Body of pancreas (tissue), 4 donors: ENCODE results near the gene VAV2.

Experiments used
- POLR2A ChIP-seq, 3 donors: fragments of 450-650 bp; IDR thresholded peaks; one replicate each; pipeline ENCODE4 v1.6.1; 2016; ENCODE audit warnings: antibody characterized with exemption in 3 of 3, mild to moderate bottlenecking in 2 of 3
- TF ChIP-seq, protein P1 (sequence below), 7 experiments: fragments of 450-650 bp in 4 of 7; fragments of 200-600 bp in 3 of 7; sonication (generic) in 3 of 7; IDR thresholded peaks; one replicate each; pipeline ENCODE4 v1.5.1; 2016 to 2019; ENCODE audit warnings: antibody characterized with exemption in 7 of 7

DNA sequence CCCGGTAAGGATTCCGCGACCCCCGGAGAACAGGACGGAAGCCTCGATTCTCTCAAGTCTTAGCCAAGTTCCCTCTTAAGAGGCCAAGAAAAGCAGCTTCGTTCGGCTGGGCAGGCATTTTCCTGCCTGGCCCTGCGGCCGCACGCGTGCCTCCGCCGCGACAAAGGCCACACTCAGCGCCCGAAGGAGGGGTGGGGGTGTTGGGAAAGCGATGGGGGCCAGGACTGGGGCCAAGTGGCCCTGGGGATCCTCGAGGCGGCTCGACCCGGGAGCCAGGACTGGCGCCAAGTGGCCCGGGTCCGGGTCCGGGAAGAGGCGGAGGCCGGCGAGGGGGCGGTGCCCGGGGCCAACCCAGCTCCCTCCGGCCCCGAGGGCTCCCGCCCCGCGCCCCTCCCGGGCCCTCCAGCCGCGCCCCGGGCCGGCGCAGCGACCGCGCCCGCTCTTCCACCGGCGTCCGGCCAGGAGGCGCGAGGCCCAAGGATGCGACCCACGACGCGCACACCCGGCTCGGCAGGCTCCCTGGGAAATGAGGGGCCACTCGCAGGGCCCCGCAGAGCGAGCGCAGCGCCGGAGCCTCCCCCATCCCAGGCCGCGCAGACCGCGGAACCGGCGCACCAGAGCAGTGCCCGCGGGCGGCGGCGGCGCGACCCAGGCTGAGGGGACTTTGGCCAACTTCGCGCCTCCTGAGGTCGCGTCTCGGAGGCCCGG, 756 bp downstream of the VAV2 start:
- peak in 1 of 3 donors; percentile 4 for TF ChIP-seq POLR2A (IDR thresholded peaks at IDR 0.05)
- TF ChIP-seq, protein P1, sequence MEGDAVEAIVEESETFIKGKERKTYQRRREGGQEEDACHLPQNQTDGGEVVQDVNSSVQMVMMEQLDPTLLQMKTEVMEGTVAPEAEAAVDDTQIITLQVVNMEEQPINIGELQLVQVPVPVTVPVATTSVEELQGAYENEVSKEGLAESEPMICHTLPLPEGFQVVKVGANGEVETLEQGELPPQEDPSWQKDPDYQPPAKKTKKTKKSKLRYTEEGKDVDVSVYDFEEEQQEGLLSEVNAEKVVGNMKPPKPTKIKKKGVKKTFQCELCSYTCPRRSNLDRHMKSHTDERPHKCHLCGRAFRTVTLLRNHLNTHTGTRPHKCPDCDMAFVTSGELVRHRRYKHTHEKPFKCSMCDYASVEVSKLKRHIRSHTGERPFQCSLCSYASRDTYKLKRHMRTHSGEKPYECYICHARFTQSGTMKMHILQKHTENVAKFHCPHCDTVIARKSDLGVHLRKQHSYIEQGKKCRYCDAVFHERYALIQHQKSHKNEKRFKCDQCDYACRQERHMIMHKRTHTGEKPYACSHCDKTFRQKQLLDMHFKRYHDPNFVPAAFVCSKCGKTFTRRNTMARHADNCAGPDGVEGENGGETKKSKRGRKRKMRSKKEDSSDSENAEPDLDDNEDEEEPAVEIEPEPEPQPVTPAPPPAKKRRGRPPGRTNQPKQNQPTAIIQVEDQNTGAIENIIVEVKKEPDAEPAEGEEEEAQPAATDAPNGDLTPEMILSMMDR (IDR thresholded peaks at IDR 0.05) = no peak
